B cell (primary cell): ENCODE data around the gene PRPSAP1. TPM values are rescaled to one million over a fixed set of nuclear protein-coding genes. Genes with fewer than 3 reads are reported as not detected.

ENCODE experiments used
- ATAC-seq: fragments of 200-7000 bp; cut with Tn5 transposase; one replicate; pipeline ENCODE4 v1.10.0; 2021; ENCODE audit warnings: low read depth, mild to moderate bottlenecking, moderate number of reproducible peaks, moderate library complexity
- CTCF ChIA-PET: fragments of 350-600 bp; sonication (Branson Sonifier 250); formaldehyde crosslinking; loops from one replicate; lab custom pipeline; 2021; ENCODE audit warnings: antibody characterized with exemption, inconsistent platforms; lab: Charles Lee
- POLR2A ChIA-PET: fragments of 350-600 bp; sonication (Branson Sonifier 250); formaldehyde crosslinking; loops from one replicate; lab custom pipeline; 2021; ENCODE audit warnings: antibody characterized with exemption; lab: Charles Lee
- DNase-seq: peaks from one replicate; pipeline ENCODE4 v3.0.0; 2013
- H2AFZ ChIP-seq: 2 replicates; pipeline ENCODE4 v1.6.1; 2012; ENCODE audit warnings: mild to moderate bottlenecking, low read depth, low read length; ENCODE audit not compliant: insufficient read depth, poor library complexity, severe bottlenecking
- H3K27ac ChIP-seq, 2 donors: 1 replicate in 1 of 2; 2 replicates in 1 of 2; pipeline ENCODE4 v1.5.1; 2012 to 2013; ENCODE audit warnings: low read length in 2 of 2, mild to moderate bottlenecking in 2 of 2, moderate library complexity in 1 of 2
- H3K27me3 ChIP-seq, 4 experiments: fragments of 200-600 bp in 1 of 4; sonication (generic) in 1 of 4; replicated peaks in 1 of 4; 1 replicate in 2 of 4; 2 replicates in 2 of 4; pipeline versions ENCODE4 v1.6.1 to v1.7.0; 2013 to 2016; ENCODE audit warnings: low read length in 3 of 4, mild to moderate bottlenecking in 2 of 4, mixed read lengths in 1 of 4, moderate library complexity in 1 of 4; ENCODE audit not compliant: insufficient read depth in 4 of 4, control insufficient read depth in 3 of 4; ENCODE audit errors: control extremely low read depth in 1 of 4
- H3K36me3 ChIP-seq, 2 experiments: replicated peaks in 1 of 2; 1 replicate in 1 of 2; 2 replicates in 1 of 2; pipeline versions ENCODE4 v1.6.1 to v1.7.1; 2013; ENCODE audit warnings: low read length in 1 of 2; ENCODE audit not compliant: insufficient read depth in 2 of 2, control insufficient read depth in 1 of 2; ENCODE audit errors: control extremely low read depth in 1 of 2, extremely low read depth in 1 of 2
- H3K4me1 ChIP-seq, 2 donors: fragments of 200-600 bp in 1 of 2; sonication (generic) in 1 of 2; 1 replicate in 1 of 2; 2 replicates in 1 of 2; pipeline versions ENCODE4 v1.5.1 to v1.6.1; 2013 to 2017; ENCODE audit warnings: low read length in 2 of 2; ENCODE audit not compliant: control insufficient read depth in 2 of 2, insufficient read depth in 2 of 2
- H3K4me2 ChIP-seq: replicated peaks from 2 replicates; pipeline ENCODE3; 2012; ENCODE audit warnings: mild to moderate bottlenecking, low read depth, low read length; ENCODE audit not compliant: poor library complexity, severe bottlenecking
- H3K4me3 ChIP-seq, 5 experiments: fragments of 200-600 bp in 1 of 5; sonication (generic) in 1 of 5; 1 replicate in 3 of 5; 2 replicates in 2 of 5; pipeline versions ENCODE4 v1.5.1 to v1.7.0; 2011 to 2016; ENCODE audit warnings: low read length in 4 of 5, mild to moderate bottlenecking in 4 of 5, low read depth in 2 of 5, control low read depth in 1 of 5, moderate library complexity in 1 of 5; ENCODE audit not compliant: insufficient read depth in 1 of 5; ENCODE audit errors: control extremely low read depth in 1 of 5, extremely low read depth in 1 of 5
- H3K79me2 ChIP-seq: fragments of 200-600 bp; sonication (generic); one replicate; pipeline ENCODE4 v1.6.0; 2016; ENCODE audit warnings: low read length; ENCODE audit not compliant: control insufficient read depth, insufficient read depth
- H3K9ac ChIP-seq: fragments of 200-600 bp; sonication (generic); 2 replicates; pipeline ENCODE4 v1.6.1; 2017; ENCODE audit warnings: mild to moderate bottlenecking, low read length, moderate library complexity
- H3K9me3 ChIP-seq, 3 donors: one replicate each; pipeline versions ENCODE4 v1.6.1 to v1.7.1; 2013; ENCODE audit warnings: low read length in 2 of 3; ENCODE audit not compliant: control insufficient read depth in 2 of 3, insufficient read depth in 1 of 3; ENCODE audit errors: control extremely low read depth in 1 of 3
- H4K20me1 ChIP-seq: 2 replicates; pipeline ENCODE4 v1.6.0; 2012; ENCODE audit warnings: mild to moderate bottlenecking, low read length; ENCODE audit not compliant: insufficient read depth, control insufficient read depth, poor library complexity, severe bottlenecking
- H3K27ac Mint-ChIP-seq: one replicate; pipeline ENCODE4 v1.8.0; 2021; ENCODE audit warnings: mixed read lengths
- H3K27me3 Mint-ChIP-seq: one replicate; pipeline ENCODE4 v1.8.0; 2021; ENCODE audit warnings: mixed read lengths
- H3K4me1 Mint-ChIP-seq: one replicate; pipeline ENCODE4 v1.8.0; 2021; ENCODE audit warnings: mixed read lengths
- H3K4me3 Mint-ChIP-seq: one replicate; pipeline ENCODE4 v1.8.0; 2021; ENCODE audit warnings: mixed read lengths
- H3K9me3 Mint-ChIP-seq: one replicate; pipeline ENCODE4 v1.8.0; 2022; ENCODE audit warnings: mixed read lengths; ENCODE audit not compliant: insufficient read depth
- EZH2 ChIP-seq: IDR thresholded peaks from 2 replicates; pipeline ENCODE4 v1.6.1; 2012; ENCODE audit warnings: borderline replicate concordance, low read depth, mild to moderate bottlenecking, moderate library complexity, low read length; ENCODE audit not compliant: insufficient read depth, poor library complexity, severe bottlenecking
- WGBS: methylation state at CpG from one replicate; pipeline ENCODE4 v1.1.5; 2013; ENCODE audit warnings: missing lambda C conversion rate; ENCODE audit not compliant: insufficient coverage; 5-methylcytosine and 5-hydroxymethylcytosine counted together
- intact Hi-C: fragments of 100-400 bp; cut with micrococcal nuclease; formaldehyde crosslinking; loops from one replicate; pipeline ENCODE4 v1.10.0; 2022
- polyA plus RNA-seq: library from polyadenylated mRNA; depleted of rRNA; stranded (reverse); fragments of >200 nt; gene quantifications from 2 replicates; pipeline ENCODE4 v1.2.3, GENCODE V29; 2012
- total RNA-seq, 2 donors: library from RNA; stranded (reverse); fragments of 120-200 nt in 1 of 2; gene quantifications; 1 replicate in 1 of 2; 2 replicates in 1 of 2; pipeline versions ENCODE4 v1.2.3 to v1.2.4, GENCODE V29; 2013 to 2022
- TF ChIP-seq, protein P1 (sequence below): fragments of 200-600 bp; IDR thresholded peaks from one replicate; pipeline ENCODE4 v1.8.0; 2022; ENCODE audit warnings: antibody characterized with exemption, mild to moderate bottlenecking

Gene PRPSAP1
- total and polyA plus RNA-seq, 2 donors (not counting 1 experiment from before 2014, with no cell fraction given), result 45.5 to 61.4 TPM

- Histone ChIP-seq H3K4me3 (peak overlapping the region in 4 of 5 experiments; percentile 40 to 71 (median 60)), H3K4me1 (peaks cover 26 to 29% of the 10 kb centered on the region in 2 donors), H3K9ac (peak overlapping the region; percentile 70), H3K36me3 (peaks cover 0 to 11% of the 10 kb centered on the region in 2 experiments), H3K79me2 (no peaks in the 10 kb centered on the region), H3K4me2 (peak overlapping the region; percentile 100), H3K27me3 (peaks cover 0 to 24% (median 8%) of the 10 kb centered on the region in 4 experiments), H2AFZ (peak overlapping the region; percentile 85), H3K27ac (no peak overlapping the region), H4K20me1 (peaks cover 11% of the 10 kb centered on the region), H3K9me3 (no peaks in the 10 kb centered on the region)
- H3K9me3 Mint-ChIP-seq, result no peaks in the 10 kb centered on the region
- peak overlapping the region; percentile 78 for H3K4me3 Mint-ChIP-seq
- ATAC-seq (peak; percentile 45), DNase-seq (peak; percentile 89)
- TF ChIP-seq EZH2, result no peak
- TF ChIP-seq, protein P1, sequence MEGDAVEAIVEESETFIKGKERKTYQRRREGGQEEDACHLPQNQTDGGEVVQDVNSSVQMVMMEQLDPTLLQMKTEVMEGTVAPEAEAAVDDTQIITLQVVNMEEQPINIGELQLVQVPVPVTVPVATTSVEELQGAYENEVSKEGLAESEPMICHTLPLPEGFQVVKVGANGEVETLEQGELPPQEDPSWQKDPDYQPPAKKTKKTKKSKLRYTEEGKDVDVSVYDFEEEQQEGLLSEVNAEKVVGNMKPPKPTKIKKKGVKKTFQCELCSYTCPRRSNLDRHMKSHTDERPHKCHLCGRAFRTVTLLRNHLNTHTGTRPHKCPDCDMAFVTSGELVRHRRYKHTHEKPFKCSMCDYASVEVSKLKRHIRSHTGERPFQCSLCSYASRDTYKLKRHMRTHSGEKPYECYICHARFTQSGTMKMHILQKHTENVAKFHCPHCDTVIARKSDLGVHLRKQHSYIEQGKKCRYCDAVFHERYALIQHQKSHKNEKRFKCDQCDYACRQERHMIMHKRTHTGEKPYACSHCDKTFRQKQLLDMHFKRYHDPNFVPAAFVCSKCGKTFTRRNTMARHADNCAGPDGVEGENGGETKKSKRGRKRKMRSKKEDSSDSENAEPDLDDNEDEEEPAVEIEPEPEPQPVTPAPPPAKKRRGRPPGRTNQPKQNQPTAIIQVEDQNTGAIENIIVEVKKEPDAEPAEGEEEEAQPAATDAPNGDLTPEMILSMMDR, result peak; percentile 91
- intact Hi-C loops, result no loop called here
- WGBS, result 50% methylated on average over 52 of the region's 52 CpGs
- ChIA-PET CTCF (interaction anchor here (0.8 to 10.1 kb wide), 19 partner anchors 9 to 172 kb away, joined by 3 to 94 read pairs (median 5); partner anchors contain the start of genes PRPSAP1 and UBE2O), POLR2A (interaction anchor here (0.7 to 2.0 kb wide), 4 partner anchors 12 to 119 kb away, joined by 4 to 12 read pairs (median 5); partner anchors contain the start of gene PRPSAP1)
- H3K27me3 Mint-ChIP-seq, result peaks cover 7% of the 10 kb centered on the region
- H3K27ac Mint-ChIP-seq, result no peak overlapping the region
- H3K4me1 Mint-ChIP-seq, result peaks cover 17% of the 10 kb centered on the region
Observed at GRCh38 chr17:76385892-76386786, 32.4 kb upstream of the PRPSAP1 start.
